ACHN (cell line): ENCODE data around the gene TNFRSF25.

Experiments used
- DNase-seq: peaks from one replicate; pipeline ENCODE4 v3.0.0-alpha.2; 2015
- in situ Hi-C: cut with HindIII; loops from 2 replicates; pipeline ENCODE4 v1.10.0; 2017; ENCODE audit warnings: low sequenced_read_pairs, low pct_ligation_motif_present, low pct_unique_long_range_greater_than_20kb

TNFRSF25 gene

GRCh38 chr1:6466023-6466422 is at the start of gene TNFRSF25:
TSS of gene TNFRSF25 (minus strand) at chr1:6466173. CDS start at chr1:6466107, 66 bp downstream.
- in situ Hi-C loops = no loop called here
- DNase-seq = no peak

GRCh38 chr1:6515771-6516170 is 49.8 kb upstream of the TNFRSF25 start:
- in situ Hi-C loops = no loop called here
- DNase-seq = no peak

- no peak for DNase-seq
- in situ Hi-C loops = no loop called here
Measured at GRCh38 chr1:6513320-6513801, 47.4 kb upstream of the TNFRSF25 start.

- DNase-seq = no peak
- in situ Hi-C loops = no loop called here
Measured at GRCh38 chr1:6512908-6513280, 46.9 kb upstream of the TNFRSF25 start.

GRCh38 chr1:6512245-6512907 is 46.4 kb upstream of the TNFRSF25 start:
- DNase-seq = no peak
- in situ Hi-C loops = no loop called here

- in situ Hi-C loops = no loop called here
- no peak for DNase-seq
Measured at GRCh38 chr1:6511561-6512244, 45.7 kb upstream of the TNFRSF25 start.

GRCh38 chr1:6511056-6511455 is 45.1 kb upstream of the TNFRSF25 start:
- in situ Hi-C loops = no loop called here
- DNase-seq = no peak

GRCh38 chr1:6510493-6510892 is 44.5 kb upstream of the TNFRSF25 start:
- in situ Hi-C loops = no loop called here
- no peak for DNase-seq

- in situ Hi-C loops = no loop called here
- DNase-seq = no peak
Measured at GRCh38 chr1:6509919-6510291, 43.9 kb upstream of the TNFRSF25 start.

- no peak for DNase-seq
- in situ Hi-C loops = no loop called here
Measured at GRCh38 chr1:6509220-6509918, 43.4 kb upstream of the TNFRSF25 start.

- no peak for DNase-seq
- in situ Hi-C loops = no loop called here
Measured at GRCh38 chr1:6508816-6509189, 42.8 kb upstream of the TNFRSF25 start.

GRCh38 chr1:6508154-6508815 is 42.3 kb upstream of the TNFRSF25 start:
- DNase-seq = no peak
- in situ Hi-C loops = no loop called here

- in situ Hi-C loops = no loop called here
- DNase-seq = no peak
Measured at GRCh38 chr1:6507461-6507911, 41.5 kb upstream of the TNFRSF25 start.

- no peak for DNase-seq
- in situ Hi-C loops = no loop called here
Measured at GRCh38 chr1:6507037-6507428, 41.1 kb upstream of the TNFRSF25 start.

- in situ Hi-C loops = no loop called here
- no peak for DNase-seq
Measured at GRCh38 chr1:6506210-6507036, 40.5 kb upstream of the TNFRSF25 start.

GRCh38 chr1:6505367-6506209 is 39.6 kb upstream of the TNFRSF25 start:
- DNase-seq = no peak
- in situ Hi-C loops = no loop called here

- in situ Hi-C loops = no loop called here
- no peak for DNase-seq
Measured at GRCh38 chr1:6504887-6505286, 38.9 kb upstream of the TNFRSF25 start.
